ENCODE results near the gene TENM4.
"Not testable (repeated sequence)": the region's sequence is repeated elsewhere in the genome, so short reads cannot be mapped to it uniquely, and the experiment has no call there.

The TENM4 gene

GRCh38 chr11:78995171-78995570 is 445.7 kb downstream of the TENM4 start:
- DNase-seq: no peak

- no peak for DNase-seq
Measured at GRCh38 chr11:78993802-78994430, 446.9 kb downstream of the TENM4 start.

- peak; percentile 99 for DNase-seq
Measured at GRCh38 chr11:78991681-78992080, 449.1 kb downstream of the TENM4 start.

GRCh38 chr11:78990261-78990660 is 450.6 kb downstream of the TENM4 start:
- DNase-seq: peak; percentile 98

GRCh38 chr11:78987748-78988147 is 453.1 kb downstream of the TENM4 start:
- peak; percentile 39 for DNase-seq

GRCh38 chr11:78986305-78986704 is 454.5 kb downstream of the TENM4 start:
- DNase-seq: peak; percentile 24

GRCh38 chr11:78985663-78986062 is 455.2 kb downstream of the TENM4 start:
- DNase-seq: peak; percentile 84

GRCh38 chr11:78982473-78982872 is 458.4 kb downstream of the TENM4 start:
- peak; percentile 67 for DNase-seq

GRCh38 chr11:78981153-78981552 is 459.7 kb downstream of the TENM4 start:
- DNase-seq: no peak

- no peak for DNase-seq
Measured at GRCh38 chr11:78978831-78979230, 462.0 kb downstream of the TENM4 start.

GRCh38 chr11:78977848-78978247 is 463.0 kb downstream of the TENM4 start:
- not testable (repeated sequence) for DNase-seq

GRCh38 chr11:78977009-78977408 is 463.8 kb downstream of the TENM4 start:
- peak; percentile 52 for DNase-seq

- DNase-seq: no peak
Measured at GRCh38 chr11:78975081-78975480, 465.7 kb downstream of the TENM4 start.

- DNase-seq: peak; percentile 22
Measured at GRCh38 chr11:78973876-78974275, 467.0 kb downstream of the TENM4 start.

- no peak for DNase-seq
Measured at GRCh38 chr11:78972590-78972989, 468.2 kb downstream of the TENM4 start.

- no peak for DNase-seq
Measured at GRCh38 chr11:78972177-78972576, 468.7 kb downstream of the TENM4 start.

GRCh38 chr11:78967811-78968210 is 473.0 kb downstream of the TENM4 start:
- no peak for DNase-seq

- DNase-seq: no peak
Measured at GRCh38 chr11:78965432-78965831, 475.4 kb downstream of the TENM4 start.

GRCh38 chr11:78961937-78962701 is 478.7 kb downstream of the TENM4 start:
- peak; percentile 97 for DNase-seq

GRCh38 chr11:78961247-78961646 is 479.6 kb downstream of the TENM4 start:
- DNase-seq: peak; percentile 90

GRCh38 chr11:78958444-78958843 is 482.4 kb downstream of the TENM4 start:
- DNase-seq: no peak

- DNase-seq: no peak
Measured at GRCh38 chr11:78957476-78958245, 483.2 kb downstream of the TENM4 start.

GRCh38 chr11:78954696-78955095 is 486.1 kb downstream of the TENM4 start:
- peak; percentile 73 for DNase-seq

GRCh38 chr11:78954261-78954660 is 486.6 kb downstream of the TENM4 start:
- peak; percentile 93 for DNase-seq
